Suprapubic skin (tissue), 4 donors: Measurements from ENCODE around the gene TANC1.

Source experiments
- CTCF ChIP-seq, 2 donors: fragments of 200-600 bp in 1 of 2; fragments of 450-650 bp in 1 of 2; sonication (generic) in 1 of 2; IDR thresholded peaks; one replicate each; pipeline ENCODE4 v1.5.1; 2016 to 2019; ENCODE audit warnings: antibody characterized with exemption in 2 of 2, mild to moderate bottlenecking in 1 of 2, moderate library complexity in 1 of 2
- EP300 ChIP-seq: sonication (generic); formaldehyde crosslinking; IDR thresholded peaks from one replicate; pipeline ENCODE4 v1.6.1; 2017; ENCODE audit warnings: antibody characterized with exemption
- POLR2A ChIP-seq, 2 donors: fragments of 450-650 bp; IDR thresholded peaks; one replicate each; pipeline ENCODE4 v1.6.1; 2017; ENCODE audit warnings: antibody characterized with exemption in 2 of 2, mild to moderate bottlenecking in 2 of 2, moderate library complexity in 2 of 2
- POLR2AphosphoS5 ChIP-seq, 3 donors: sonication (generic); formaldehyde crosslinking; IDR thresholded peaks; one replicate each; pipeline ENCODE4 v1.6.1; 2017; ENCODE audit warnings: antibody characterized with exemption in 3 of 3

GRCh38 chr2:159010340-159010739 lies 41.9 kb downstream of the TANC1 start:
- TF ChIP-seq CTCF (IDR thresholded peaks at IDR 0.05) (no peak), POLR2A (IDR thresholded peaks at IDR 0.05) (no peak), POLR2AphosphoS5 (IDR thresholded peaks at IDR 0.05) (no peak), EP300 (no peak)
